Measurements from ENCODE around the gene FAM9A.
"Not testable (repeated sequence)": the region's sequence is repeated elsewhere in the genome, so short reads cannot be mapped to it uniquely, and the experiment has no call there.

GRCh38 chrX:8800351-8800750, 832 bp downstream of the FAM9A start:
- TF ChIP-seq CEBPB (IDR thresholded peaks at IDR 0.05; ENCODE audit: low read depth, low read length); CTCF (conservative IDR thresholded peaks at IDR 0.05; ENCODE audit: low read depth, low read length); RAD21 (IDR thresholded peaks at IDR 0.05; ENCODE audit: low read length); POLR2A (IDR thresholded peaks at IDR 0.05; ENCODE audit: low read depth, low read length); USF2 (IDR thresholded peaks at IDR 0.05; ENCODE audit: low read depth, low read length); MAFK (IDR thresholded peaks at IDR 0.05; ENCODE audit: low read depth, low read length); CHD1 (IDR thresholded peaks at IDR 0.05; ENCODE audit: low read depth, low read length); NFE2L2 (IDR thresholded peaks at IDR 0.05; ENCODE audit: low read depth, low read length); BHLHE40 (IDR thresholded peaks at IDR 0.05; ENCODE audit: low read depth, low read length); MAZ (IDR thresholded peaks at IDR 0.05; ENCODE audit: borderline replicate concordance, low read depth, low read length); RFX5 (IDR thresholded peaks at IDR 0.05; ENCODE audit: low read depth, low read length); MXI1 (IDR thresholded peaks at IDR 0.05; ENCODE audit: borderline replicate concordance, low read depth, low read length): not testable (repeated sequence)
